Left colon (tissue), 2 donors: Measurements from ENCODE around the gene CRHR2. TPM values are rescaled to one million over a fixed set of nuclear protein-coding genes. Genes with fewer than 3 reads are reported as not detected.

Source experiments
- ATAC-seq: fragments of 200-7000 bp; cut with Tn5 transposase; one replicate; pipeline ENCODE4 v1.9.1; 2020; ENCODE audit warnings: mild to moderate bottlenecking, moderate library complexity
- DNase-seq, 2 donors: peaks; one replicate each; pipeline ENCODE4 v3.0.0-alpha.2; 2020
- intact Hi-C, 2 donors: fragments of 100-400 bp; cut with DNase I in 1 of 2; cut with micrococcal nuclease in 1 of 2; formaldehyde crosslinking; loops; one replicate each; pipeline versions ENCODE4 v1.11.2 to v1.14.0; 2022; cut with DNase I, micrococcal nuclease
- total RNA-seq, 2 donors: library from RNA; stranded (reverse); fragmentation: NEBNext Ultra II Directional; extraction: Animal tissue kit (Norgen Biotek cat#: 25700); gene quantifications; one replicate each; pipeline ENCODE4 v1.2.1, GENCODE V29; 2021
- donor health status: DM: no; HTN: no; CAD: no.
- donor health status: DM: yes; HTN: yes; CAD: no.

The CRHR2 gene
- total RNA-seq, 2 donors from 2014 or later = 0.09 TPM; not detected in 1

DNA sequence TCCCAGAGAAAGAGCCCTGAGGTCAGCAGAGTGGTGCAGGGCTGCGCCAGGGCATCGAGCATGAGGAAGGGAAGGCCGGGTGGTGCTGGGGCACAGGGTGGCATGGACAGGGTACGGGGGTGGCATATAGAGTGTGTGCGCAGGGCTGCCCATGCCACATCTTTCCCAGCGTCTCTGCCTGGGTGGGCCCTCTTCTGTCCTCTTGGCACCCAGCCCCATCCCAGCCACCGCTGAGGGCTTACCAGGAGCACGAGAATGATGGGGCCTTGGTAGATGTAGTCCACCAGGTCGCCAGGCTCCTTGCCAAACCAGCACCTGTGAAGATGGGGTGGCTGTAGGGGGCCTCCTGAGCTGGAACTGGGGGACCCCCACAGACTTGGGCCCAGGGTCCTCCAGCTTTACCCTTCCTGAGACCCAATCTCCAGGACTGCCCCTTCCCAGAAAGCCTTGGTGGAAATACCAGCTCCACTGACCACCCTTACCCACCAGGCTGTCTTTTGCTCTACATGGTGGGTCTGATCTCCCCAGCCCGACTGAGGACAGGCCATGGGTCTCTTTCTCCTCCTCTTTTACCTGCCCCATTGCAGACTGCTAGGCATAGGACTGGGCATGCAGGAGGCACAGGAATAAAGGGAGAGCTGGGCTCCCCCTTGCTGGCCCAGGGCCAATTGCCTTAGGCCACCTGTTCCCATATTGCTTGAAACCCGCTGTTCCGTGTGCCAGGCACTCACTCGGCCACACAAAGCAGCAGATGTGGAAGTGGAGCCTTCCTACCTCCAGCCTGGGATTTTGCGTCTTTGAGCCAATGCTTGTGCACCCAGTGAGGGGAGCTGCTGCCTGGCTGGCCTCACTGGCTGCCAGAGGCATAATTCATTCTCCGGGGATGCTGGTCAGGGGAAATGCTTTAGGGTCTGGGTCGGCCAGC is 21.7 kb downstream of the CRHR2 start:
- ATAC-seq = no peak
- intact Hi-C loops = no loop called here
- DNase-seq = no peak

DNA sequence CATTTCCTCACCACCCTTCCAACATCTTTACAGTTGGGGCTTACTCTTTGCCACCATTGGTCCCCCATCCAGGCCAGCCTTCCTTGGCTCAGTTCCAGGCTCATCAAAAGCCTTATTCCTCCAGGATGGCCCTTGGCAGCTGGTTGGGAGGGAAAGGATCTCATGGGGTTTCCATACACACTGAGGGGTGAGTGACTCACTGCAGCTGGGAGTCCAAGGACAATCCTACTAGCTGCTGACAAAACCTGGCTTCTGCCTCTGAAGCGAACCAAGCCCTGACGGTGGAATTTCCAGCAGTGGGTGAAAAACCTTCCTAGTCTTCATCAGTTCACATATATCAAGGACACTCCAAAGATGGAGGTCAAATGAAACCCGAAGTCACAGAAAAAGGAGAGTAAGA is 22.9 kb downstream of the CRHR2 start:
- ATAC-seq (no peak), DNase-seq (no peak)
- intact Hi-C loops = no loop called here

DNA sequence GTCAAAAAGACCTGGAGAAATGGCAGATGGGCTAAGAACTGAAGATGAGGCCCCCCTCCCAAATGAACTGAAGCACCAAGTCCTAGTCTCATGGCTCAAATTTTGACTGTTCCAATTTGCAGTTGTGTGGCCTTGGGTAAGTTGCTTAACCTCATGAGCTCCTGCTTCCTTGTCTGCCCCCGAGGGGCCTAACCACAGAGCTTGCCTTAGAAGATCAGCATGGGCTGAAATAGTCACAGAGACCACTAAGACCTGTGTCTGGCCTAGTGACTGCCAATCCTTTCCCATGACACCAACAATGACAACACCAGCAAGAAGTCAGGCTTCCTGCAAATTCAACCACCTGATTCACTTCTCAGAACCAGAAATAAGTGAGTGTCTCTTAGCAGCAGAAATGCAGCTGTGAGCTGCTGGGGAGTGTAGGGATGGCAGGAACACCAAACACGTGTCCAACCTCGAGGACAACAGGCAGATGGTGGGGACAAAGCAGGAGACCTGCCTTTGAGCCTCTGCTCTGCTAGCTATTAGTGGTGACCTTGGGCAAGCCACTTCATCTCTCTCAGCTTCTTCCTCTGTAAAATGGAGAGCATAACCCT is 23.7 kb downstream of the CRHR2 start:
- DNase-seq = no peak
- intact Hi-C loops = no loop called here
- no peak for ATAC-seq

DNA sequence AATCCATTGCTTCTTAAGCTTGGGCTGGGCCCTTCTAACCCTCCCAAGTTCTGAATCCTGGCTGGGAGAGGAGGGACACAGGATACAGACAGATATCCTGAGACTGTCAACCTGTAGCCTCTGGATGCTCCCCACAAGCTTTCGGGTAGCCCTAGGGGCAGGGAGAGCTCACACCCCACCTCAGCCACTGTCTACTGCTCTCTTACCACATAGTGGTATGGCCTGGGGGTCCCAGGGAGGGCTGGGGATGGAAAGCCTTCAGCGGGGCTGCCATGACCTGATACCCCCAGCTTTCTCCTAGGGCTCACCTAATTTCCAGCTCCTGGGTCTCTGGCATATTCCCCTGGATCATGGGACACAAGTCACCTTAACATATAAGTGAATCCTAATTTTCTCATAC is 25.1 kb downstream of the CRHR2 start:
- ATAC-seq (no peak), DNase-seq (no peak)
- intact Hi-C loops = no loop called here

DNA sequence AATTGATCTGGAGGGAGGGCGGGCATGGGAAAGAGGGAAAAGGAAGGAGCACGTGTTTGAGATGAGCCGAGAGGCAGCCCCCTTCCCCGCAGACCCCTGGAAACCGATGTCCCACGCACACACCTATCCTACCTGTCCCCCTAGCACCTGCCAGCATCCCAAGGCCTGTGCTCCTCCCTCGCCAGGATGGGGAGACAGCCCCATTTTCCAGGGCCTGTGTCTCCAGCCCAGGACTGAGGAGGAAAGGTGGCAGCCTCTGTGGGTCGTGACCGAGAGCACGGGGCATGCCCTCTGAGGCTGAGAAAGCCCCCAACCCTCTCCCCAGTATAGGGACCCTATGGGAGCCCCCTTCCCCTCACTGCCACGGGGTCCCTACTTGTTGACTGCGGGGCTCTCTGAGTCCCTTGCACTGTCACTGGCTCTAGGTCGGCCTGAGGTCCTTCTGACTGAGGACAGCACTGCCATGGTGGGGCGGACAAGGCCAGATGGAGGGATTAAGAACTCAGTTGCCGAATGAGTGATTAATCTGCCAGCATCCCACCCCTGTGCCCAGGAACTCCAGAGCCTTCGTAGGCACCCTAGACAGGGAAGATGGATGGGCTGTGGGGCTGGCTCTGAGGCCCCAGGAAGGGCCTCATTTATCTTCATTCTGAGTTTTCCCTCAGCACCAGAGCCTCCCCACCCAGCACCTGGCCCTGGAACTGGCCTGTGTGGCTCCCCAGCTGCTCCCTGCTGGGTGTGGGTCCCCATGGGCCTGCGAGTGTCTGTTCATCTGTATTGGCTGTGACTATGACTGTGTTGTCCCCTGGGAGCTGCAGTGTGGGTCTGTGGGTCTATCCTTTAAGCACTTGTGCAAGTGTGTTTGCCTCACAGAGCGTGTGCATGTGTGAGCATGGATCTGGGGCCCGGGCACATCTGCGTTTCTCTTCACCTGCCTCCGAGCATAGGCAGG is 26.0 kb downstream of the CRHR2 start:
- intact Hi-C loops = no loop called here
- peak in 1 of 2 donors; percentile 13 for DNase-seq
- ATAC-seq = no peak

DNA sequence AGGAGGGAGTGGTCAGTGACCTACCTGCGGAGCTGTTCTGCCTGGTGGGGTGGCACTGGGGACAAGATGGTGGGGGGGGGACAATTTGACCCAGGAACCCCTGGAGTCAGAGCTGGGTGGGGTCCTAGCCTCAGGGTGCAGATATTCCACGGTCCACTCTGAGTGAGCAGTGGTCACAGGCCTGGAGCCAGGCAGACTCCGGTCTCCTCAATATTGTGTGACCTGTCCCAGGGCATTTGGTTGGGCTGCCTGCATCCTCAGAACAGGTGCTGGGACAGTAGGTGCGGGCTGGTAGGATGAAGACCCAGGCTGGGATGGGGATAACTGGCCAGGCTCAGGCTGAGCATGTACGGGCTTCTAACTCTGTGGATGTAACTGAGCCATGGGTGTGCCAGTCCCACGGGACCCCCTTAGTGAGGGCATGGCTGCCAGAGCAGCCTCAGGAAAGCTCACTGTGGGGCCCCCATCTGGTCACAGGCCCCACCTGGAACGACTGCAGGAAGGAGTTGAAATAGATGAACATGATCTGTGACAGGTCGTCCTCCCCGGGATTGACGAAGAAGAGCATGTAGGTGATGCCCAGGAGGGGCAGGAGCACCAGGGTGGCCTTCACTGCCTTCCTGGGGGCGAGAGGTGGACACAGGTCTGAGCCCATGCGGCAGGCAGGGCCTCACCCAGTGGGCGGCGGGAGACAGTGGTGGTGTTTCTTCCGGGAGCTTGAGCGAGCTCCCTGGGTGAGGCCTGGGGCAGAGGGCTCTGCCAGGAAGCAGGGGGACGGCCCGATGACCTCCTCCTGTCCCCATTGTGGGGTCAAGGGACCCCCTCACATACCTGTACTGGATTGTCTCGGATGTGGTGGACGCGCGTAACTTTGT is 26.9 kb downstream of the CRHR2 start:
- DNase-seq = peak in 1 of 2 donors; percentile 19
- intact Hi-C loops = no loop called here
- no peak for ATAC-seq

DNA sequence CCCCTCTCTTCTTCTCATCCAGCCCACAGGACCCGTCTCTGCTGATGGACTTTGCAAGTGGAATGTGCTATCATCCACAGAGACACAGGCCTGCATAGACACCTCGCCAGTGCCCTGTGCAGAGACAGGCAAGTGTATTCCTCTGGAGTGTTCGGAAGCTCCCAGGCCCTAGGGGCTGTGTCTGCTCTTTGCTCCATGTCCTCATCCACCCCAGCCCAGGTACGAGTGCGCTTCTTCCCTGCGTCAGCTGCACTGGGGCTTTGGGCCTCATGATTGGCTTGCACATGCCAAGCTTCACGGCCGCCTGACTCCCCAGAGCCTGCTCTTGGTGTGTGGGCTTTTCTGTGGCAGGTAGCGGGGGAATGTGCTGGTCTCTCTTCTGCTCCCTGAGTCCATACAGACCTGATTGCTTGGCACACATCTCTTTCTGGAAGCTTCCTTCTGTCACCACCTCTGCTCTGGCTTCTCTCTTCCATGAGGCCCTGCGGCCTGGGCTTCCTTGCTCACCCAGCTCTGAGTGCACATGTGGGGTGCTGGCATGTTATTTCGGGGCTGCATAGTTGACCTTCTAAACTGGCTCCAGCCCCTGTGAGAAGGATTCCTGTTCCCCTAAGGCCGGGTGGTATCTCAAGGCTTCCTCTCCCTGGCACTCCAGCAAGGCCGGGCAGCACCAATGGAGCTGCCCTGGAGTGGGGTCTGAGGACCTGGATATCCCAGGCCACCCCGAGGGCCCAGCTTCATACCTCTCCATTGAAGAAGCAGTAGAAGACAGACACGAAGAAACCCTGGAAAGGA is 27.8 kb downstream of the CRHR2 start:
- intact Hi-C loops = no loop called here
- ATAC-seq (no peak), DNase-seq (peak in 1 of 2 donors; percentile 7)

DNA sequence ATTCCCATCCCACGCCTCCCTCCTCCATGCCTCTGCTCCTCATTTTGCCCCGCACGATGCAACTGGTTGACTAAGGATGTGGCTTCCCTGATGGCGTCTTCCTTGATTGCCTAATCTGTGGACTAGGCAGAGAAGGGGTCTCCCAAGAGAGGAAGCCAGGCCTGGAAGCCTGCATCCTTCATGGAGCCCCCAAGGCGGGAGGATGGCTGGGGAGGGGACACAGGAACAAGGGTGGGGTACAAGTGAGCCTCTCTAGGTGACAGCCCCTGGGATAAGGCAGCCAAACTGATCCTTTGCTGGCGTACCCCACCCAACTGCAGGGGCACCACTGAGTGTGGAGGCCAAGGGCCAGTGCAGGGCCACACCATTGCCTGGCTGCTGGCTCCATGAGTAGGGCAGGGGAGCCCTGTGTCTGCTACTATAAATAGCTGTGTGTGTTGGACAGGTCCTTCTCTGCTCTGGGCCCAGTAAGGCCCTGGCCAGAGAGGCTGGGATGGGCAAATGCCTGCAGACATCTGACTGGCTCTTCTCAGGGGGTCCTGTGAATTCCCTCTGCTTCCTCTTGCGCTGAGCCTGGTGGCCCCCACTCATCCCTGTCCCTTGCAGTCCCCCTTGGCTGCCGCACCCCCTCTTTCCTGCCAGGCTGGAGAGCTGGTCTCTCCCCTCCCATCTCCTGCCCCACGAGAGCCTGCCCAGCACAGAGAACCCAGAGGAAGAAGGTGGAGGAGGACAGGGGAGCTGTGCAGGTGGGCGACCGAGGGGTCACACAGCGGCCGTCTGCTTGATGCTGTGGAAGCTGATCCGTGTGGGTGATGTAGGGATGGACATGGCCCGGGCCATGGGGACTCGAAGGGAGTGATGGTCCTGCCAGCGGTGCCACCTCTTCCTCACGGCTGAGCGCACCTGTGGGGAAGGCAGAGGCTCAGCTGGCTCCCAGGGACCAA is 29.3 kb downstream of the CRHR2 start:
- intact Hi-C loops = no loop called here
- no peak for ATAC-seq
- DNase-seq = peak in 1 of 2 donors; percentile 10

DNA sequence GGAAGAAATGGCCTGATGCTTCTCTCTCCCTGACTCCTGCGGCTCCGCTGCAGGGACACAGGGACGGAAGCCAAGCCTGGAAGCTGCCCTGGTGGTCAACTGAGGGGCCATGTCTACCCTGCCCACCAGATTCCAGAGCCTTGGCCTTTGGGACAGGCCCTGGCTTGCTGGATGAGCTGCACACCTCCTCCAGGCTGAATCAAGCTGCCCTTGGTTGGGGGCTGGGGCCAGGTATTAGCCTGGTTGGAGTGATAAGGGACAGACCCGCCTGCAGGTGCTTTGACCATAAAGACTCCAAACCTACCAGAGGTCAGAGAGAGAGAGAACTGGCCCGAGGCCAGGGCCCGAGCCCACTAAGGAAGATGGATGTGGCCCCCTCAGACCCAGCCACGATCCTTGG is 30.1 kb downstream of the CRHR2 start:
- intact Hi-C loops = no loop called here
- DNase-seq (peak in 1 of 2 donors; percentile 13), ATAC-seq (no peak)

DNA sequence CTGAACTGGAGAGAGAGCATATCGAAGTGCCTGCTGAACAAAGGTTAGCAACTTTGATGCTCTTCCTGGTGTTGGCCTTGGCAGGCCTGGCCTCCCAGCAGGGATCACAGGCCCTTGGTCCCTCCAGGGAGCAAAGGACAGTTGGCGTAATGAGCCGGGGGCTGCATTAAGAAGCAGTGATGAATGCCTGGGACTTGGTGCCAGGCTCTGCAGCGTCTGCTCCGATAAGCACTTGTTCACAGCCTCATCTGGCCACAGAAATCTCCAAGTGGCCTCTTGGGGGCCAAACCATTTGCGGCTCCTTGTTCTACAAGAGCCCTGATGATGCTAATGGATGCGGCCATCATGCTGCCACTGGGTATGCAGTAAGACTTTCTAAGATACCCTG is 31.8 kb downstream of the CRHR2 start:
- ATAC-seq = no peak
- intact Hi-C loops = no loop called here
- no peak for DNase-seq

DNA sequence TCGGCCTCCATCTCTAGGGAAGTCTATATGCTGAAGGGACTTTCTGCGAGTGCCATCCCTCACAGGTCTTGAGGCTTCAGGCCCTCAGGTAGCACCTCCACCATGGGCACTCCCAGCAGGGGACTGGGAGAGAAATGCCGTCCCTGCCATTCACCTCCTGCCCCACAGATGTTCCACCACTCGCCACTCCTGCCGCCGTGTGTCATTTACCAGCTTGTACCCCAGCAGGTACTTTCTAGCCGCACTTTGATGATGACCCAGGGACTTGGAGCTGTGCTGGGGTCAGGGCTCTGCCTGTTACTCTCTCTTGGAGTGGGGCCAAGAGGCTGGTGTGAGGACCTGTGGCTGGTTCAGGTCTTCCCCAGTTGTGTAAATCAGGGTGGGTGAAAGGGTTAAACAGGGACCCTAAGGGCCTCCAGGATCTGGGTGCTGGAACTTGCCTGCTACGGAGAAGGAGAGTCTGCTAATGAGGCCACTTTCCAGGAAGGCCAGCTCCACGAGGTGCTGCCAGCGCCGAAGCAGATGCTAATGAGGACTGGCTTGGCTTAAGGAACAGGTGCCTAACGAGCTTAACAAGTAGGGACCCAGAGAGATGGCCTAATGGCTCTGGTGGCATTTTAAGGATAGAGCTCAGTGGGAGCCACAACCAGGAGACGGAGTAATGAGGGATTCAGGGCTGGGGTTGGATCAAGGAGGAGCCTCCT is 32.4 kb downstream of the CRHR2 start:
- DNase-seq (no peak), ATAC-seq (no peak)
- intact Hi-C loops = no loop called here

DNA sequence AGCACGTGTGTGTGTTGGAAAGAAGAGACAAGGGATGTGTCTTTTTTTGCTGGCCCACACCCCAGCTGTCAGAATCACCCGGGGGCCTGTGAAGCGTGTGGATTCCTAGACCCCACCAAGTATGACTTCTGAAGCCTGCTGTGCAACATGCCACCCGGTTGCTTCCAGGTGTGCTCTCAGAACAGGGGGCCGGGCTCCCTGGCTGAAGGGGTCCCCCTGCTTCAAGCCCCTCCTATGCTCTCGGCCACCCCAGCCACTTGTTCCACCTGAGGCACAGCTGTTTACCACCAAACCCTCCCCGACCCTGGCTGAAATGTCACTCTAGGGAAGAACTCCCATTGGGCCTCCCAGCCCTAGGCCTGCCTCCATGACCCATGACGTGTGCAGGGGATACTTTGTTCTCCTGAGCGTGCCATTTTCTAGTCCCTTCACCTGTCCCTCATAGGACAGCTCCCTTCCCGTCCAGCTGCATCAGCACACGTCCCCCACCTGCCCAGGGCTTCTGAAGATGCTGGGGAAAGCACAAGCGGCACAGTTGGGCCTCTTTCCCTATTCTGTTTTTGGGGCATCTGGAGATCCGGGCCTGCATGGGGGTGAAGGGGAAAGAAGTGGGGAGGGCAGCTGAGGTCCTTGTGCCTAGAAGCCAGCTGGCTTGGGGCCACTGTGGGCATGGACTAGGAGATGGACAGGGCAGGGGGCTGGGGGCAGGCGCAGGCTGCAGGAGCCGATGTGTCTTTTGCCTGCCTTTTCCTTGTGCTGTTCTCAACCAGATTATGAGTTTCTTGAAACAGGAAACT is 33.3 kb downstream of the CRHR2 start:
- ATAC-seq = no peak
- no peak for DNase-seq
- intact Hi-C loops = no loop called here

DNA sequence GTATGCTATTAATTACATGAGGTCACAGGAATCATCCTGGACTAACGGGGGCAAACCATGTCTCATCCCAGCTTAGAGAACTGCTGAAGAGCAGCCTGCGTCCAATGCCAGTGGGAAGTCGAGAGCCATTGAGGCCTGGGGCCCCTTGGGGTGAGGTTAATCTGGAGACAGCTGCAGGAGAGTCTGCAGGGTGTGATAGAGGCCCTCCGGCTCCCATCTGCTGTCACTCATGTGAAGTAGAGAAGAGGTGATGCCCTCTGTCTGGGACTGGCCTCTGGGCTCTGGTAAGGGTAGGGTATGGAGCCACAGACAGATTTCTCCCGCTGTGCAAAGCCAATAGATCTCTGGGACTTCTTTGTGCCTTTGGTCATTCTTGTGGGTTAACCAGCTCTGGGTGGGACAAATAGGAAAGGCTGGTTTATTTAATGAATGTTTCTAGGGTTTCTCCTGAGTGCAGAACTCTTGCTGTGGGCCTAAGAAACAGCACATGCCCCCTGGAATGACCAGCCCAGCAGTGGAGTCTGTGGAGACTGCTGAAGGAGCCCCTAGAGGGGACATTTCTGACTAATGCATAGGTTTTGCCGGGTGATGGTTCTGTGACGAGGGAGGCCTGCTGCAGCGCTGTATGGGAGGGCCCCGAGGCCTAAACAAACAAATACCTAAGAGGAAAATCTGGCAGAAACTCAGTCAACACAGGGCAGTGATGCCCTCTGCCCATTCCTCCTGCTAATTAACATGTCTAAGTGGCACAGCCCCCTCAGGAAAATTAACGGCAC is 34.5 kb downstream of the CRHR2 start:
- DNase-seq = no peak
- intact Hi-C loops = no loop called here
- ATAC-seq = no peak

DNA sequence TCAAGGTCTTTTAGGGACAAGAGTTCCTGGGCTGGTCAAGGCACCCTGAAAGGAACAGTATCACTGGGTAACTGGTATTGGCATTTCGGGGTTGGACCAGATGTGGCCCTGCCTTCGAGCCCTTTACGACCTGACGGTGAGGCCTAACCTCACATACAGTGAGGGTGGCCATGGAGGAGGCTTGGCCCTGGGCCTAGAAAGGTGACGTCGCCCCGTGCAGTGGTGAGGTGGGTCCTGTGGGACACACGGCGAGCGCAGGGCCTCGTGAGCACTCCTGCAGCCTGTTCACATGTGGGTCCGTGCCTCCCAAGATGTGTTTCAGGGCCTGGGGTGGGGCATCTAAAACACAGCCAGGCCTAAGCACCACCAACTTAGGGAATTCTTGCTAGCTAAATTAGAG is 36.1 kb downstream of the CRHR2 start:
- intact Hi-C loops = no loop called here
- DNase-seq = no peak
- no peak for ATAC-seq

DNA sequence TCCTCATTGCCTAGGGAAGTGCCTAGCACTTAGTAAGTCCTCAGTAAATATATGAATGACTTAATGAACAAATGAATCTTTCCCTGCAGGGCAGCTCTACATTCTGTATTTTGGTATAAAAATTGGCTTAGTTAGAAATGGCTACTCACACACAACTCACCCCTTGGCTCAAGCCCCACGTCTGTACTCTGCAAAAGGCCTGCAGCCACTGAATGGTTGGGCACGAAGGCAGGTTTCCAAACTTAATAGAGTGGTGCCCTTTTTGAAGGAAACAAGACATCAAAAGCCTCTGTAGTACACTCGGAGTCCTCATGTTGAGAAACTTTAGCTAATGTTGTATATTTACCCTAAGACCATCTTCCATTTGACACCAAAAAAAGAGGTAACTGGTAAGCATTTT is 36.6 kb downstream of the CRHR2 start:
- no peak for DNase-seq
- no peak for ATAC-seq
- intact Hi-C loops = no loop called here
